ENCODE data around the gene LIMS3.
"Not testable (repeated sequence)": the region's sequence is repeated elsewhere in the genome, so short reads cannot be mapped to it uniquely, and the experiment has no call there.

Gene LIMS3

GRCh38 chr2:109898462-109899336 is at the start of gene LIMS3:
Gene LIMS3 (plus strand): TSS chr2:109898688. CDS start chr2:109898729, 41 bp downstream.
- not testable (repeated sequence) for DNase-seq (ENCODE audit: low read depth); H3K4me3 ChIP-seq (ENCODE audit: low read depth, low read length)

DNA sequence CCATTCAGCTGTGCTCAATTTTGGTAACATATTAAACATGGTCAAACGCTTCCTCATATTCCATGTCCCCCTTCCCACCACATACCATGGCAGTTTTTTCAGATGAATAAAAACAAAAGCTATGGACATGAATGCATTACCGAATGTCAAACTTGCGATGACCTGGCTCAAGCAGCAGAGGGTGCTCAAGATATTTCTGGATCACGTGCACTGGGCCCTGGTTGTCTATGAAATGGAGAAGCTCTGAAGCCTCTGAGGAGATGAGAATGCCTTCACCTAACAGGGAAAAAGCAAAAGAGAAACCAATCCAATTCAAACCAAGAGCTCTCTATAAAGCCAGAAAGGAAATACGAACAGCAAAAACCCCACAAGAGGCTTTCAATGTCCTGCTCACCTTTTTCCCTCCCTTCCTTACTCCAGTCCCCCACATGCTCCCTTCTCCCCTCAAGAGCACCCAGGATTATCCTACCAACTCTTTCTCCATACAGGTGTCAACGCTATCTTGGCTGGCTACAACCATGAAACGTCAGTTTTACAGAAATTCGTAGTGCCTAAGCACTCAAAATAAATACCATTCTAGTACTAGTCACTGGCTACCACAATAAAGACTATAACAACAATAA is 27.2 kb upstream of the LIMS3 start:
- not testable (repeated sequence) for H3K4me3 ChIP-seq (ENCODE audit: low read depth, low read length); DNase-seq (ENCODE audit: low read depth)

- not testable (repeated sequence) for DNase-seq (ENCODE audit: low read depth); H3K4me3 ChIP-seq (ENCODE audit: low read depth, low read length)
Measured at GRCh38 chr2:109876625-109877024, 21.9 kb upstream of the LIMS3 start.

- not testable (repeated sequence) for H3K4me3 ChIP-seq (ENCODE audit: low read depth, low read length); DNase-seq (ENCODE audit: low read depth)
Measured at GRCh38 chr2:109882112-109882511, 16.4 kb upstream of the LIMS3 start.

GRCh38 chr2:109888414-109888813 is 10.1 kb upstream of the LIMS3 start:
- not testable (repeated sequence) for DNase-seq (ENCODE audit: low read depth); H3K4me3 ChIP-seq (ENCODE audit: low read depth, low read length)

DNA sequence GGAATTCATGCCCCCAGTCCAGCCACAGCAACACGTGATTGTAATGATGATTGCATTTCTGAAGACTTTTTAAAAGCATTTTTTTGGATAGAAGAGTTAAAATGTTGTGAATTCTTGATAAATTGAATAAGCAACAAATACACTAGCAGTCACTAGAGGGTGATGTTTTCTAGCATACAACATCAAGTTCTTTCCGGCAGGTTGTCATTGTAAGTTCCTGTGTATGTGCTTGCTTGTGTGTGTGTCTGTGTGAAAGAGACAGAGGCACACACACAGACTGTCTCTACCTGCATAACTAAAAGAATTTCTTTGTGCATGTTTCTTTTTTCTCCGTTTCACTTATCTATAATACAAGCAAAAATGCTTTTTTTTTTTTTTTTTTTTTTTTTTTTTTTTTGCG is 8.6 kb upstream of the LIMS3 start:
- not testable (repeated sequence) for DNase-seq (ENCODE audit: low read depth)

GRCh38 chr2:109891024-109891423 is 7.5 kb upstream of the LIMS3 start:
- not testable (repeated sequence) for DNase-seq (ENCODE audit: low read depth); H3K4me3 ChIP-seq (ENCODE audit: low read depth, low read length)

More for the DNA sequence above, 8.6 kb upstream of the LIMS3 start:
- not testable (repeated sequence) for H3K4me3 ChIP-seq (ENCODE audit: low read depth, low read length)

DNA sequence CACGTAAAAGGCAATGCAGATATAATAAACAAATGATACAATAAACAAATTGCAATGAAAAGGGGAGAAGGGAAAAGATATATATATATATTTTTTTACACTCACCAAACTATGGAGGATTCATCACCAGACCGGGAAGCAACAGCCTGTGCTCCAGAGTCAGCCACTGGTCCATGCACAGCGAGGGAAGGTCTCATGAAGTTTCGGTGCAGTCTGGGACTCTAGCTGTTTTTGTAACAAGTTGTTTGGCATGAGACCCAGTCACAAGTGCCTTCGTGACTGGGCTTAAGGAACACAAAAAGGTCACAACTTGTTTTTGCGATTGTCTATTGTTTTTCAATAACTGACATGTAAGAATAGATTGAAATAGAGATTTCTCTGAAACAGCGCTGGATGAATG is 4.8 kb upstream of the LIMS3 start:
- not testable (repeated sequence) for DNase-seq (ENCODE audit: low read depth); H3K4me3 ChIP-seq (ENCODE audit: low read depth, low read length)

- not testable (repeated sequence) for H3K4me3 ChIP-seq (ENCODE audit: low read depth, low read length); DNase-seq (ENCODE audit: low read depth)
Measured at GRCh38 chr2:109894141-109894540, 4.3 kb upstream of the LIMS3 start.

- H3K4me3 ChIP-seq (ENCODE audit: low read depth, low read length); DNase-seq (ENCODE audit: low read depth): not testable (repeated sequence)
Measured at GRCh38 chr2:109895090-109895869, 3.2 kb upstream of the LIMS3 start.

DNA sequence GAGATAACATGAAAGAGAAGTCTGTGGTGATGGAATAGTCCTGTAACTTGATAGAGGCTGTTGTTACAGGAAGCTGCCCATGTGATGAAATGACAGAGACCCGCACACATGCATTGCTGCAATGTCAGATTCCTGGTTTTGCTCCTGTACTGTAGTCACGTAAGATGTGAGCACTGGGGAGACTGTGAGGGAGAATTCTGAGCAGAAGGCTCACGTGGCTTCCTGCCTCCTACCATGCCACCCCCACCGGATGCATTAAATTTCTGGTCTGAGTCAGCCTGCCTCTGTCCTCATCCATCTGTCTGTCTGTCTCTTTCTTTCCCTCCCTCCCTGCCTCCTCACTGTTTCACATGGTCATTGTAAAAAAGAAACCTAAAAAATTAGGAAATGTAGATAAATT is 2.3 kb upstream of the LIMS3 start:
- H3K4me3 ChIP-seq (ENCODE audit: low read depth, low read length) = not testable (repeated sequence)

GRCh38 chr2:109897769-109898461 is 573 bp upstream of the LIMS3 start:
- not testable (repeated sequence) for DNase-seq (ENCODE audit: low read depth); H3K4me3 ChIP-seq (ENCODE audit: low read depth, low read length)

More for the DNA sequence above, 2.3 kb upstream of the LIMS3 start:
- DNase-seq (ENCODE audit: low read depth) = not testable (repeated sequence)

GRCh38 chr2:109905796-109906195 is 7.3 kb downstream of the LIMS3 start:
- not testable (repeated sequence) for H3K4me3 ChIP-seq (ENCODE audit: low read depth, low read length); DNase-seq (ENCODE audit: low read depth)

DNA sequence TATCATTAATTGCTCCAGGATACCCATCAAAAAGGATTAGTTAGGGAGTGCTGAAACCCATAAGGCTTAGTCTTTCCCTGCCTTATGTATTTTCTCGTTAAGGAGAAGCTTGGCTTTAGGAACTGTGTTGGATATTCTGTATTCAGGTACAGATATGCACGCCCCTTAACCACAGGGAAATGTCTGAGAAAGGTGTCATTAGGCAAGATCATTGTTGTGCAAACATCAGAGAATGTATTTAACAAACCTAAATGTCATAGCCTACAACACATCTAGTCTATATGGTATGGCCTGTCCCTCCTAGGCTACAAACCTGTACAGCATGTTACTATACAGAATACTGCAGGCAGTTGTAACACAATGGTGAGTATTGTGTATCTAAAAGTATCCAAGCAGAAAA is 10.1 kb downstream of the LIMS3 start:
- not testable (repeated sequence) for DNase-seq (ENCODE audit: low read depth)

GRCh38 chr2:109910789-109911188 is 12.3 kb downstream of the LIMS3 start:
- not testable (repeated sequence) for H3K4me3 ChIP-seq (ENCODE audit: low read depth, low read length); DNase-seq (ENCODE audit: low read depth)

More for the DNA sequence above, 10.1 kb downstream of the LIMS3 start:
- H3K4me3 ChIP-seq (ENCODE audit: low read depth, low read length) = not testable (repeated sequence)

- not testable (repeated sequence) for H3K4me3 ChIP-seq (ENCODE audit: low read depth, low read length); DNase-seq (ENCODE audit: low read depth)
Measured at GRCh38 chr2:109913911-109914310, 15.4 kb downstream of the LIMS3 start.

DNA sequence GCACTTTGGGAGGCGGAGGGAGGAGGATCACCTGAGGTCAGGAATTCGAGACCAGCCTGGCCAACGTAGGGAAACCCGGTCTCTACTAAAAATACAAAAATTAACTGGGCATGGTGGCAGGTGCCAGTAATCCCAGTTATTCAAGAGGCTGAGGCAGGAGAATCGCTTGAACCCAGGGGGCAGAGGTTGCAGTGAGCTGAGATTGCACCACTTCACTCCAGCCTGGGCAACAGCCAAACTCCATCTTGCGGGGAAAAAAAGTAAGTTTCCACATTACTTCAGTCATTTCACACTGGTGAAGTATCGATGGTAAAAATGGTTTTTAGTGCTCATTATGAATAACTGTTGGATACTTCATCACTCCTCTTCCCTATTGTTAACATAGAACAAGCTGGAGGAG is 16.1 kb downstream of the LIMS3 start:
- DNase-seq (ENCODE audit: low read depth); H3K4me3 ChIP-seq (ENCODE audit: low read depth, low read length): not testable (repeated sequence)

DNA sequence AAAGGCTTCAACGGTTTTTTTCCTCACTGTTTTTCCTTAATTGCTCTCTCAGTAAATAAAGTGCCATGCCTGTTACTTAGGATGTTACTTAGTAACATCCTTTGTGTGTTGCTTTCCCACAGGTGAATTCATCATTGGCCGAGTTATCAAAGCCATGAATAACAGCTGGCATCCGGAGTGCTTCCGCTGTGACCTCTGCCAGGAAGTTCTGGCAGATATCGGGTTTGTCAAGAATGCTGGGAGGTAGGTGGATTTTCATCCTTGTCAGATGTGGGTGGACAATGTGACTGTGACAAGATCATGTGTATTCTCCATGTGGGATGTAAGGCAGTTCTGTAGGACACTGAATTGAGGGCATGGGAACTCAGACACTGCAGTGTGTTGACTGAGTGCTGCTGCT is 17.3 kb downstream of the LIMS3 start:
- DNase-seq (ENCODE audit: low read depth); H3K4me3 ChIP-seq (ENCODE audit: low read depth, low read length): not testable (repeated sequence)

DNA sequence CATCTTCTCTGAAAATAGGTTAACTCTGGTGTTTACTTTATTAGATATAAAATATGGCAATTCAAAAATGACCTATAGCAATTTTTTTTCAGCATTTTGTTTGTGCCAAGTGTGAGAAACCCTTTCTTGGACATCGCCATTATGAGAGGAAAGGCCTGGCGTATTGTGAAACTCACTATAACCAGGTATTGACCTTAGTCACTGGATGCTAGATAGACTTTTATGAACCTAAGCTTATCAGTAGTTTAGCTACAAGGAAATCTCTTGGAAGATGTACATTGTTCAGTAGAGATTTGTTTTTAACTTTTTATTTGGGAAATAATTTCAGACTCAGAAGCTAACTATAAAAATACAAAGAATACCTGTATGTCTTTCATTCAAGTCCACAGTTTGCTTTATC is 21.7 kb downstream of the LIMS3 start:
- DNase-seq (ENCODE audit: low read depth); H3K4me3 ChIP-seq (ENCODE audit: low read depth, low read length): not testable (repeated sequence)
